Smooth muscle cell of the coronary artery (primary cell): Measurements from ENCODE around the gene RFC5. TPM values are rescaled to one million over a fixed set of nuclear protein-coding genes. Genes with fewer than 3 reads are reported as not detected.

ENCODE experiments used
- total RNA-seq: library from RNA; depleted of rRNA; stranded (reverse); fragments of >200 nt; gene quantifications from 2 replicates; pipeline ENCODE4 v1.2.3, GENCODE V29; 2014; ENCODE audit warnings: low replicate concordance

Gene RFC5, protein sequence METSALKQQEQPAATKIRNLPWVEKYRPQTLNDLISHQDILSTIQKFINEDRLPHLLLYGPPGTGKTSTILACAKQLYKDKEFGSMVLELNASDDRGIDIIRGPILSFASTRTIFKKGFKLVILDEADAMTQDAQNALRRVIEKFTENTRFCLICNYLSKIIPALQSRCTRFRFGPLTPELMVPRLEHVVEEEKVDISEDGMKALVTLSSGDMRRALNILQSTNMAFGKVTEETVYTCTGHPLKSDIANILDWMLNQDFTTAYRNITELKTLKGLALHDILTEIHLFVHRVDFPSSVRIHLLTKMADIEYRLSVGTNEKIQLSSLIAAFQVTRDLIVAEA
- 6.1 and 8.9 TPM in 2 replicates for total RNA-seq

DNA sequence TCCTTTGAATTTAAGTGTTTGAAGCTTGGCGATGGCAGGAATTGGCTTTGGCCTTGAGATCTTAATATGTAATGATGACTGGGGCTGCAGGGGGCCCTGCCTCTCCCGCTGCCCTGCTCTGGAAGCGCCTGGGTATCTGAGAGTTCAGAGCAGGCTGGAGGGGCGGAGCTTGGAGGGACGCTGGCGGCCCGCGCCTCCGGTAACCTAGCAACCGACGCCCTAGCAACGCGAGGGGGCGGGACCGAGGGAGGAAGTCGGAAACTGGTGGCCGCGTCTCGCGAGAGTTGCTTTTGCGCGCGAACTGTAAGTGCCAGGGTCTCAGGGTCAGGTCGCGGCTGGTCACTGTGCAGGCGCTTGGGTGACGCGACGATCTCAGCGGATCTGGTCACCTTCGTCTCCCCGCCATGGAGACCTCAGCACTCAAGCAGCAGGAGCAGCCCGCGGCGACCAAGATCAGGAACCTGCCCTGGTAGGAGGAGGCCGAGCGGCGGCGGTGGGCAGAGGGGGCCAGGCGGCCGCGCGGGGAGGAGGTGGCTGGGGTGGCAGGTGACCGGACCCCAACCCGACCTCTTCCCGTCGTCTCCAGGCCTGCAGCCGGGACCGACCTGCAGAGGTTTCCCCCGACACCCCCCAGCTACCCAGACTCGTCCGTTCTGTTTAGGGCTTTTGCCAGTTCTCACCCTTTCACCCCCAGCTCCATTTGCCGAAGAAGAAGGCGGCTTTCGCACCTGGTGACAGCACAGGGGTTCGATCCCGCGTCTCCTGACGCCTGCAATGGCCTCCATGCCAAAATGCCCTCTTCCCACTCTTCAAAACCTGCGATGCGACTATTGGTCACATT lies at the start of gene RFC5:
TSS of gene RFC5 (plus strand) at position 280 of the 841 bp plus-strand sequence. CDS start at position 405, 125 bp downstream.

DNA sequence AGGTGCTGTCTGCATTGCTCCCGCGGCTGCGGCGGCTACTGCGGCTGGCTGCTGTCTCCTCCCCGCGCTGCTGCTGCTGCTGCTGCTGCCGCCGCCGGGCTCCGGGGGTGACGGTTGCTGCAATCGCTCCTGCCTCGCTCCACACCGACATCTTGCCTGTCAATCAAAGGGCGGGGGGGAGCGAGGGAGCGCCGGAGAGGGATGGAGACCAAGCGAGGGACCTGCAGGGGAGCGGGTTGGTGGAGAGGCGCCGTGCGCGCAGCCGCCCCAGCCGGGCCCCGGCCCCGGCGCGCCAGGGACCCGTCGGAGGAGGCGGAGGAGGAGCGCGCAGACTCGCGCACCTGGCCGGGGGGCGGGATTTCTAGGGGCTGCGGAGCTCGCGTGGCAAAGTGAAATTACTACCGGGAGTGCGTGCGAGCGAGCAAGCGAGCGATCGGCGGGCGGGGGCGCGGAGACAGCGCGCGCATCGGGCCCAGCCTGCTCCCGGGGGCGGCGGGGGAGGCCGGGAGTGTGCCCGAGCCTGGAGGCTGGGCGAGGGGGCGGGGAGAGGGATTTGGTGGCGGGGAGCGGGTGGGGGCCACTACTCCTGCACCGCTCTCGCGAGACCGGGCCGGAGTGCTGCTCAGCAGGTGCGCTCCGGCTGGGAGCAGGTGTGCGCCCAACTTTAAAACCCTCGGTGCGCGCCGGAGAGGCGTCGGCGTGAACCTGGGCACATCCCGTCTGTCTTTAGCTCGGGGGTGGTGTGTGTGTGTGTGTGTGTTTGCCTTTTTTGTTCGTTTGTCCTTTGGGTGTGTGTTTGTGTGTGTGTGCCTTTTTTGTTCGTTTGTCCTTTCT lies 47.5 kb upstream of the RFC5 start, which contains the start of gene KSR2:
TSS of gene KSR2 (minus strand) at position 165 of the 834 bp plus-strand sequence. CDS start 735 bp downstream, outside the sequence.

DNA sequence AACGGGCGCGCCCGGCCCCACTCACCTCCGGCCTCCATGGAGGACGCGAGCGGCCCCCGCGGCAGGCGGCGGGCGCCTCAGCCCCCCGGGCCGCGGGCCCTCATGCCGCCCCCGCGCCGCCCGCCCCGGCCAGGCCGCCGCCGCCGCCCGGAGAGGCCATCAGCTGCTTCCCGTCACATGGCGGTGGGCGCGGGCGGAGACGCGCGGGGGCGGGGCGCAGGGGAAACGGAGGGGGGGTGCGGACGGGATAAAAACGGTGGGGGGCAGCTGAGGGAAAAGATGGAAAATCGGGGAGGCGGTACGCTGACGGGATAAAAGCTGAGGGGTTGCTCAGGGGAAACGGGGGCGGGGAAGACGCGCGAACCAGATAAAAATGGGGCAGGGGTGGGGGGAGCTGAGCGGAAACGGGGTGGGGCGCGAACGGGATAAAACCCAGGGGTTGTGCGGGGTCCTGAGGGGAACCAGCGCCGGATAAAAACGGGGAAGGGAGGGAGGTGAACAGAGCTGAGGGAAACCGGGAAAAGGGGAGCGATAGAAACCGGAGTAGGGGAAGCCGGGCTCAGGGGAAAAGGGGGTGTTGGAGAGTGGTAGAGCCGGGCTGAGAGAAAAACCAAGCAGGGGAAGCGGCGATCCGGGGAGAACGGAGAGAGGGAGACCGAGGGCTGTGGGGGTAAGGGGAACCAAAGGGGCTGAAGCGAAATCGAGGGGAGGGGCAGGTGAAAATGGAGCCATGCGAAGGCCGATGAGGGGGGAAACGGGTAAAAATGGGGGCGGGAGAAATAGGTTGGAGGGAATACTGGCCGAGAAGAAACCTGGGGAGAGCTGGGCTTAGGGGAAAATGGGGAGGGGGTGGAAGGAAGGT lies 44.7 kb downstream of the RFC5 start, which contains the start of gene WSB2:
TSS of gene WSB2 (minus strand) at position 169 of the 862 bp plus-strand sequence. CDS start at position 38, 131 bp downstream.

Other genes with a start within 250 kb of the RFC5 start
- gene KSR2, start 47.7 kb upstream of the RFC5 start, total RNA-seq, result not detected in 2 replicates
- 76.4 and 287 TPM in 2 replicates for gene WSB2, start 44.5 kb downstream of the RFC5 start, total RNA-seq
- 11.6 and 16.0 TPM in 2 replicates for gene VSIG10, start 87.3 kb downstream of the RFC5 start, total RNA-seq
- gene PEBP1, start 119.4 kb downstream of the RFC5 start, total RNA-seq, result 199 and 289 TPM in 2 replicates